CD4-positive, alpha-beta T cell (primary cell): Measurements from ENCODE around the gene DTNBP1. TPM values are rescaled to one million over a fixed set of nuclear protein-coding genes. Genes with fewer than 3 reads are reported as not detected.

ENCODE experiments used
- ATAC-seq: fragments of 200-7000 bp; cut with Tn5 transposase; one replicate; pipeline ENCODE4 v1.10.0; 2022; ENCODE audit warnings: mild to moderate bottlenecking; ENCODE audit not compliant: poor library complexity
- CTCF ChIA-PET: fragments of 350-600 bp; sonication (Branson Sonifier 250); formaldehyde crosslinking; loops from one replicate; lab custom pipeline; 2021; ENCODE audit warnings: antibody characterized with exemption, inconsistent platforms; lab: Charles Lee
- POLR2A ChIA-PET: fragments of 350-600 bp; sonication (Branson Sonifier 250); formaldehyde crosslinking; loops from one replicate; lab custom pipeline; 2021; ENCODE audit warnings: antibody characterized with exemption, inconsistent platforms; lab: Charles Lee
- DNase-seq, 14 experiments: peaks; one replicate each; pipeline ENCODE4 v3.0.0-alpha.2; 2013 to 2020; ENCODE audit warnings: mixed read lengths in 2 of 14
- H3K27ac ChIP-seq, 2 donors: one replicate each; pipeline versions ENCODE4 v1.5.1 to v1.7.0; 2013; ENCODE audit warnings: low read length in 2 of 2, low read depth in 1 of 2, mild to moderate bottlenecking in 1 of 2
- H3K27me3 ChIP-seq, 2 experiments: 1 replicate in 1 of 2; 2 replicates in 1 of 2; pipeline versions ENCODE4 v1.6.1 to v1.7.0; 2013; ENCODE audit warnings: low read length in 2 of 2, control low read depth in 1 of 2, mild to moderate bottlenecking in 1 of 2, moderate library complexity in 1 of 2; ENCODE audit not compliant: insufficient read depth in 2 of 2, control insufficient read depth in 1 of 2
- H3K36me3 ChIP-seq: one replicate; pipeline ENCODE4 v1.6.1; 2013; ENCODE audit warnings: low read length, control low read depth; ENCODE audit not compliant: insufficient read depth
- H3K4me1 ChIP-seq: one replicate; pipeline ENCODE4 v1.6.1; 2013; ENCODE audit warnings: low read length, control low read depth; ENCODE audit not compliant: insufficient read depth
- H3K4me3 ChIP-seq: one replicate; pipeline ENCODE4 v1.5.1; 2013; ENCODE audit warnings: mild to moderate bottlenecking, low read length, moderate library complexity
- H3K9me3 ChIP-seq, 2 experiments: 1 replicate in 1 of 2; 2 replicates in 1 of 2; pipeline versions ENCODE4 v1.6.1 to v1.7.0; 2013; ENCODE audit warnings: low read length in 2 of 2, mild to moderate bottlenecking in 2 of 2, control low read depth in 1 of 2, moderate library complexity in 1 of 2; ENCODE audit not compliant: control insufficient read depth in 1 of 2, insufficient read depth in 1 of 2
- H3K27ac Mint-ChIP-seq: one replicate; pipeline ENCODE4 v1.8.0; 2020; ENCODE audit warnings: mixed read lengths
- H3K27me3 Mint-ChIP-seq: one replicate; pipeline ENCODE4 v1.8.0; 2021; ENCODE audit warnings: mixed read lengths
- H3K36me3 Mint-ChIP-seq: one replicate; pipeline ENCODE4 v1.8.0; 2021; ENCODE audit warnings: low read depth, mixed read lengths
- H3K4me1 Mint-ChIP-seq: one replicate; pipeline ENCODE4 v1.8.0; 2021; ENCODE audit warnings: low read depth, mixed read lengths
- H3K4me3 Mint-ChIP-seq: one replicate; pipeline ENCODE4 v1.8.0; 2020; ENCODE audit warnings: mild to moderate bottlenecking, mixed read lengths
- H3K9me3 Mint-ChIP-seq: one replicate; pipeline ENCODE4 v1.8.0; 2020; ENCODE audit warnings: mixed read lengths
- intact Hi-C, 2 experiments: fragments of 100-400 bp; cut with DNase I in 1 of 2; cut with micrococcal nuclease in 1 of 2; formaldehyde crosslinking; loops; one replicate each; pipeline versions ENCODE4 v1.15.1 to v1.9.0; 2023 to 2025; cut with DNase I, micrococcal nuclease
- total RNA-seq, 174 experiments: library from RNA in 2 of 174; stranded (reverse) in 2 of 174; gene quantifications; one replicate each; pipeline ENCODE4 v1.2.3 and lab custom pipeline; 2021 to 2026
- TF ChIP-seq, protein P1 (sequence below): fragments of 200-600 bp; IDR thresholded peaks from one replicate; pipeline ENCODE4 v1.8.0; 2022; ENCODE audit warnings: antibody characterized with exemption, mild to moderate bottlenecking

The DTNBP1 gene
- total RNA-seq, 2 experiments from 2014 or later, result 14.5 to 14.7 TPM

DNA sequence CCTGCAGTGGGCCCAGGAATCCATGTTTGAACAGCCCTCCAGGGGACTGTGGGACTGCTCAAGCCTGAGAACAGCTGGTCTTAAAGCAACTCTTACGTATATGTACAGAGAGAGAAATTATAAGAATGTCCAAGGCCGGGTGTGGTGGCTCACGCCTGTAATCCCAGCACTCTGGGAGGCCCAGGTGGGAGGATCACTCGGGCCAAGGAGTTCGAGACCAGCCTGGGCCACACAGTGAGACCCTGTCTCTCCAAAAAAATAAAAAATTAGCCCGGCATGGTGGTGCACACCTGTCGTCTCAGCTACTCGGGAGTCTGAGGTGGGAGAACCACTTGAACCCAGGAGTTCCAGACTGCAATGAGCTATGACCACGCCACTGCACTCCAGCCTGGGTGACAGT is 134.0 kb downstream of the DTNBP1 start:
- ATAC-seq (no peak), DNase-seq (no peak)
- POLR2A ChIA-PET, result no interaction called here
- Mint-ChIP-seq H3K27me3 (no peaks in the 10 kb centered on the region), H3K27ac (no peak overlapping the region), H3K4me1 (peaks cover 41% of the 10 kb centered on the region), H3K4me3 (no peak overlapping the region), H3K9me3 (no peaks in the 10 kb centered on the region), H3K36me3 (peaks cover 96% of the 10 kb centered on the region)
- H3K4me1 ChIP-seq, result peaks cover 5% of the 10 kb centered on the region
- no peaks in the 10 kb centered on the region for H3K27me3 ChIP-seq
- intact Hi-C loops, result no loop called here
- no peak overlapping the region for H3K4me3 ChIP-seq
- TF ChIP-seq, protein P1, sequence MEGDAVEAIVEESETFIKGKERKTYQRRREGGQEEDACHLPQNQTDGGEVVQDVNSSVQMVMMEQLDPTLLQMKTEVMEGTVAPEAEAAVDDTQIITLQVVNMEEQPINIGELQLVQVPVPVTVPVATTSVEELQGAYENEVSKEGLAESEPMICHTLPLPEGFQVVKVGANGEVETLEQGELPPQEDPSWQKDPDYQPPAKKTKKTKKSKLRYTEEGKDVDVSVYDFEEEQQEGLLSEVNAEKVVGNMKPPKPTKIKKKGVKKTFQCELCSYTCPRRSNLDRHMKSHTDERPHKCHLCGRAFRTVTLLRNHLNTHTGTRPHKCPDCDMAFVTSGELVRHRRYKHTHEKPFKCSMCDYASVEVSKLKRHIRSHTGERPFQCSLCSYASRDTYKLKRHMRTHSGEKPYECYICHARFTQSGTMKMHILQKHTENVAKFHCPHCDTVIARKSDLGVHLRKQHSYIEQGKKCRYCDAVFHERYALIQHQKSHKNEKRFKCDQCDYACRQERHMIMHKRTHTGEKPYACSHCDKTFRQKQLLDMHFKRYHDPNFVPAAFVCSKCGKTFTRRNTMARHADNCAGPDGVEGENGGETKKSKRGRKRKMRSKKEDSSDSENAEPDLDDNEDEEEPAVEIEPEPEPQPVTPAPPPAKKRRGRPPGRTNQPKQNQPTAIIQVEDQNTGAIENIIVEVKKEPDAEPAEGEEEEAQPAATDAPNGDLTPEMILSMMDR, result no peak
- H3K27ac ChIP-seq, result no peak overlapping the region
- peaks cover 0 to 5% of the 10 kb centered on the region in 2 experiments for H3K9me3 ChIP-seq
- CTCF ChIA-PET, result no interaction called here
- peaks cover 62% of the 10 kb centered on the region for H3K36me3 ChIP-seq

DNA sequence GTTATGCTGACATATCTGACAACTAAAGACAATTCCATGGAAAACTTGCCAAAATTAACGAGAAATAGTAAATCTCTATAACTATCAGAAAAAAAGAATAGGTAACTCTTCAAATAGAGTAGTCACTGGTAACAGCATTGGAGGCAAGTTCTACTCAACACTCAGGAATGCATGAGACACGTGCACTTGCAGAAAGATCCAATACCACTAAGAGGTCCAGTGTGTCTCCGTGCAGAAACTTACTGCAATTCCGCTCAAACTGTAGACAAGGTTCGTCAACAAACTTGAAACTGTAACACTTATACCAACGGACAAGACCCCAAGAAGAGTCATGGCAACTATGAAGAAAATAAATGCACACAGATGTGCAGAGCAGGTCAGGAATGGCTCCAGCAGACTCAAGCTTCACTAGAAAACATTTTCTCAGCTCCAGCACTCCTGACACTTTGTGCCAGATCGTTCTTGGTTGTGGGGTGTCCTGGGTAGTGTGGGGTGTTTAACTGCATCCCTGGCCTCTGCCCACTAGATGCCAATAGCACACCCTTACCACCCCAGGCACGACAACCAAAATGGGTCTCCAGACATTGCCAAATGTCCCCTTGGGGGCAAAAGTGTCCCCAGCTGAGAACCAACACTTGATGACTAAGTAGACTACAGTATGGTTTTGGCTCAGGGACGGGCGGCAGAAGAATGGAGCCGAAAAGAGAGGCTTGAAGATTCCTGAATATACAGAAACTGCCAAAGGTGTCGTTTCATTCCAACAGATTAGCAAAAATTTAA is 134.8 kb downstream of the DTNBP1 start:
- Histone ChIP-seq H3K36me3 (peaks cover 67% of the 10 kb centered on the region), H3K27me3 (no peaks in the 10 kb centered on the region), H3K4me3 (no peak overlapping the region), H3K27ac (no peak overlapping the region), H3K4me1 (peaks cover 5% of the 10 kb centered on the region), H3K9me3 (peaks cover 0 to 5% of the 10 kb centered on the region in 2 experiments)
- DNase-seq (no peak), ATAC-seq (no peak)
- POLR2A ChIA-PET, result no interaction called here
- CTCF ChIA-PET, result no interaction called here
- peak overlapping the region; percentile 59 for H3K27ac Mint-ChIP-seq
- H3K36me3 Mint-ChIP-seq, result peaks cover 96% of the 10 kb centered on the region
- intact Hi-C loops, result no loop called here
- no peaks in the 10 kb centered on the region for H3K9me3 Mint-ChIP-seq
- TF ChIP-seq, protein P1, result no peak
- H3K27me3 Mint-ChIP-seq, result no peaks in the 10 kb centered on the region
- H3K4me3 Mint-ChIP-seq, result no peak overlapping the region
- peaks cover 41% of the 10 kb centered on the region for H3K4me1 Mint-ChIP-seq

DNA sequence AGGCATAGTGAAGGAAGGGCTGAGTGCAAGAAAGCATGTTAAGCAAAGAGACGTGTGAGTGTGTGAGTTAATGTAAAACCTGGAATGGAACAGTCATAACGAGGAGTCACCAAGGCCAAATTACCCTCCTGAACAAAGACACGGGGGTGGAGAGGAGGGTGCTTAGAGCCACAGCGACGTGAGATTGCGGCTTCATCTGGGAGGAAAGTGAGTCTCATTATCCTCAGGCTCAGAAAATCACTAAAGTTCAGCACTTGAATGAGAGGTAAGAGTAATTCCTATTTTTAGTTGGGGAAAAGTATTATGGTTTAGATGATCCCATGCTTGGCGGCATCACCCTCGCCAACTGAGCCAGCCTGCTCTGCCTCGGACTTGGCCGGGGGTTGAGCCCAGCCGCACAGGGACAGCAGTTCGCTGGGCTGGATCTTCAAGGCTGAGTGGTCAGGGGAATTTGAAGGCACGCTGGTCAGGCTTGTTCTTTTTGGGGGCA is 136.6 kb downstream of the DTNBP1 start:
- Histone ChIP-seq H3K27ac (no peak overlapping the region), H3K27me3 (no peaks in the 10 kb centered on the region), H3K4me3 (no peak overlapping the region), H3K36me3 (peaks cover 70% of the 10 kb centered on the region), H3K9me3 (peaks cover 0 to 5% of the 10 kb centered on the region in 2 experiments), H3K4me1 (peaks cover 8% of the 10 kb centered on the region)
- Mint-ChIP-seq H3K27me3 (no peaks in the 10 kb centered on the region), H3K4me1 (peaks cover 41% of the 10 kb centered on the region), H3K27ac (no peak overlapping the region), H3K36me3 (peaks cover 100% of the 10 kb centered on the region), H3K4me3 (no peak overlapping the region), H3K9me3 (no peaks in the 10 kb centered on the region)
- ChIA-PET POLR2A (no interaction called here), CTCF (no interaction called here)
- TF ChIP-seq, protein P1, result no peak
- DNase-seq (no peak), ATAC-seq (no peak)
- intact Hi-C loops, result no loop called here
